Measurements from ENCODE around the gene GPR107.

DNA sequence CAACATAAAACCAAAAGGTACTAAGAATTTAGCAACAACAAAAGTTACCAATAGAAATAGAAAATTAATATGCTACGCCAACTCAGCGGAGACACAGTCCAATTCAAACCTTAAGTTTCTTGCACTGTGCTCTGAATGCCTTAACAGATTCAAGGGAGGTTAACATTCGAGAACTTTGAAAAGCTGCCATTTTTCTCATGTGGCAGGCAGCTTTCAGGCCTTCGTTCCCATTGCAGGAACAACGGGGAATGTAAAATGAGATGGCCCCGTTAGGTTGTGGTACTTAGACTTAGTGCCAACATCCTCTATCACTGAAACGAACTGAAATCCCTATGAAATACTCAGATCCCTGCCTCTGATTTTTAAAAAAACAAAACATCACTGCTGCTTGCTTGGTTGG, 33.1 kb upstream of the GPR107 start:
- TF ChIP-seq POLR2A (IDR thresholded peaks at IDR 0.05): no peak
- TF ChIP-seq, protein P1, sequence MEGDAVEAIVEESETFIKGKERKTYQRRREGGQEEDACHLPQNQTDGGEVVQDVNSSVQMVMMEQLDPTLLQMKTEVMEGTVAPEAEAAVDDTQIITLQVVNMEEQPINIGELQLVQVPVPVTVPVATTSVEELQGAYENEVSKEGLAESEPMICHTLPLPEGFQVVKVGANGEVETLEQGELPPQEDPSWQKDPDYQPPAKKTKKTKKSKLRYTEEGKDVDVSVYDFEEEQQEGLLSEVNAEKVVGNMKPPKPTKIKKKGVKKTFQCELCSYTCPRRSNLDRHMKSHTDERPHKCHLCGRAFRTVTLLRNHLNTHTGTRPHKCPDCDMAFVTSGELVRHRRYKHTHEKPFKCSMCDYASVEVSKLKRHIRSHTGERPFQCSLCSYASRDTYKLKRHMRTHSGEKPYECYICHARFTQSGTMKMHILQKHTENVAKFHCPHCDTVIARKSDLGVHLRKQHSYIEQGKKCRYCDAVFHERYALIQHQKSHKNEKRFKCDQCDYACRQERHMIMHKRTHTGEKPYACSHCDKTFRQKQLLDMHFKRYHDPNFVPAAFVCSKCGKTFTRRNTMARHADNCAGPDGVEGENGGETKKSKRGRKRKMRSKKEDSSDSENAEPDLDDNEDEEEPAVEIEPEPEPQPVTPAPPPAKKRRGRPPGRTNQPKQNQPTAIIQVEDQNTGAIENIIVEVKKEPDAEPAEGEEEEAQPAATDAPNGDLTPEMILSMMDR (IDR thresholded peaks at IDR 0.05 in 4 of 5, conservative IDR thresholded peaks at IDR 0.05 in 1 of 5): no peak
